Gastroesophageal sphincter (tissue), 4 donors: ENCODE results near the gene STYK1. TPM values are rescaled to one million over a fixed set of nuclear protein-coding genes. Genes with fewer than 3 reads are reported as not detected.

Source experiments
- ATAC-seq: fragments of 150-250 bp; one replicate; pipeline ENCODE4 v1.9.1; 2016; ENCODE audit warnings: mild to moderate bottlenecking, moderate library complexity
- H3K27ac ChIP-seq, 4 donors: fragments of 200-600 bp; sonication (generic) in 3 of 4; 1 replicate in 3 of 4; 2 replicates in 1 of 4; pipeline ENCODE4 v1.5.1; 2016 to 2019
- H3K27me3 ChIP-seq: fragments of 200-600 bp; sonication (generic); one replicate; pipeline ENCODE4 v1.5.1; 2019
- H3K36me3 ChIP-seq, 2 donors: fragments of 200-600 bp; sonication (generic); one replicate each; pipeline ENCODE4 v1.5.1; 2019; ENCODE audit warnings: control low read depth in 1 of 2
- H3K4me1 ChIP-seq, 3 donors: fragments of 200-600 bp; sonication (generic); 1 replicate in 2 of 3; 2 replicates in 1 of 3; pipeline ENCODE4 v1.5.1; 2016 to 2019; ENCODE audit warnings: control low read depth in 2 of 3
- H3K4me3 ChIP-seq, 2 donors: fragments of 200-600 bp; sonication (generic); one replicate each; pipeline ENCODE4 v1.5.1; 2019; ENCODE audit warnings: mild to moderate bottlenecking in 1 of 2, moderate library complexity in 1 of 2
- H3K9me3 ChIP-seq, 3 donors: fragments of 200-600 bp; sonication (generic); one replicate each; pipeline ENCODE4 v1.5.1; 2017 to 2019; ENCODE audit warnings: control low read depth in 2 of 3
- EP300 ChIP-seq: sonication (generic); formaldehyde crosslinking; IDR thresholded peaks from one replicate; pipeline ENCODE4 v1.6.1; 2017; ENCODE audit warnings: antibody characterized with exemption, mild to moderate bottlenecking
- POLR2A ChIP-seq, 2 donors: fragments of 450-650 bp; IDR thresholded peaks; one replicate each; pipeline ENCODE4 v1.6.1; 2017; ENCODE audit warnings: antibody characterized with exemption in 2 of 2, mild to moderate bottlenecking in 2 of 2, moderate library complexity in 1 of 2
- POLR2AphosphoS5 ChIP-seq: sonication (generic); formaldehyde crosslinking; IDR thresholded peaks from one replicate; pipeline ENCODE4 v1.6.1; 2017; ENCODE audit warnings: antibody characterized with exemption
- WGBS, 2 donors: methylation state at CpG; one replicate each; pipeline ENCODE4 v1.1.5; 2018; ENCODE audit warnings: low coverage in 1 of 2; 5-methylcytosine and 5-hydroxymethylcytosine counted together
- total RNA-seq, 4 donors: library from RNA; depleted of rRNA; stranded (reverse); fragments of >200 nt; gene quantifications; one replicate each; pipeline ENCODE4 v1.1.0, GENCODE V29; 2016
- TF ChIP-seq, protein P1 (sequence below), 4 experiments: fragments of 200-600 bp in 2 of 4; fragments of 450-650 bp in 2 of 4; sonication (generic) in 1 of 4; IDR thresholded peaks; one replicate each; pipeline ENCODE4 v1.5.1; 2017 to 2019; ENCODE audit warnings: antibody characterized with exemption in 4 of 4, mild to moderate bottlenecking in 2 of 4, moderate library complexity in 2 of 4

The STYK1 gene
- total RNA-seq, 4 donors from 2014 or later, result 0.40 to 0.77 (median 0.62) TPM; not detected in 1

DNA sequence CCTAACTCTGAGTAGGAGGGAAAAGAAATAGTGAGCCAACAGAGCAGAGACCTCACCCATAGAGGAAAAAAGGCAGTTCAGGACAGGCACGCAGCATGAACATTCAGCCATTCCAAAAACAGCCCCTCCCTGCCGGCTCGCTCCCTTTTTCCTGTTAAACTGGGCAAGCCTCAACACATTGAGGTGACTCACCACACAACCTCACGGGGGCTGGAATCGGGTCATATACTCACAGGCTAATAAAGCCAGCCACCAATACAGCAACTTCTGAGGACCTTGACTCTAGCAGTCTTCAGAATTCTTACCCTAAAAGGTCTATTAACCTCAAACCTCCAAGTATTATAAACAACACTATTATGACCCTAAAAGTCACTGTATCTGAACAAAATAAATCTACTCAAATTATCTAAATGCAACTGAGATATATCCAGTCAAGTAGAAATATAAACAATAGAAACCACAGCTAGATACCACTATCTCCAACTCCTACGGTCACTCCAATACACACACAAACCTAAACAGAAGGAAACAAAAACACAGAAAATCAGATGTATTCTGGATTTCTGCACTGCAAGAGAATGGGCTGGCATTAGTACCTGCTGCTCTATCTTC, 43.0 kb upstream of the STYK1 start:
- H3K9me3 ChIP-seq, result no peaks in the 10 kb centered on the region
- ATAC-seq, result peak; percentile 92
- H3K27me3 ChIP-seq, result no peaks in the 10 kb centered on the region
- H3K36me3 ChIP-seq, result peaks cover 0 to 44% of the 10 kb centered on the region in 2 donors
- no peak overlapping the region for H3K4me3 ChIP-seq
- peak overlapping the region; percentile 65 to 99 (median 86) for H3K27ac ChIP-seq
- H3K4me1 ChIP-seq, result peaks cover 4 to 61% (median 33%) of the 10 kb centered on the region in 3 donors
- 10 to 12% methylated on average over 6 of the region's 6 CpGs for WGBS, 2 donors
- TF ChIP-seq POLR2AphosphoS5 (peak; percentile 87), EP300 (no peak), POLR2A (IDR thresholded peaks at IDR 0.05) (no peak)

- ATAC-seq, result no peak
- H3K36me3 ChIP-seq, result peaks cover 0 to 49% of the 10 kb centered on the region in 2 donors
- 30 to 40% methylated on average over 1 to 4 of the region's 4 CpGs for WGBS, 2 donors
Observed at GRCh38 chr12:10716277-10716676, 42.4 kb upstream of the STYK1 start.

GRCh38 chr12:10715491-10715890, 41.6 kb upstream of the STYK1 start:
- Histone ChIP-seq H3K27me3 (no peaks in the 10 kb centered on the region), H3K4me1 (peaks cover 4 to 53% (median 29%) of the 10 kb centered on the region in 3 donors), H3K4me3 (no peak overlapping the region), H3K9me3 (no peaks in the 10 kb centered on the region), H3K27ac (no peak overlapping the region), H3K36me3 (peaks cover under 1 to 55% of the 10 kb centered on the region in 2 donors)
- WGBS, 2 donors, result 92 to 100% methylated on average over 5 to 6 of the region's 6 CpGs
- TF ChIP-seq, protein P1, sequence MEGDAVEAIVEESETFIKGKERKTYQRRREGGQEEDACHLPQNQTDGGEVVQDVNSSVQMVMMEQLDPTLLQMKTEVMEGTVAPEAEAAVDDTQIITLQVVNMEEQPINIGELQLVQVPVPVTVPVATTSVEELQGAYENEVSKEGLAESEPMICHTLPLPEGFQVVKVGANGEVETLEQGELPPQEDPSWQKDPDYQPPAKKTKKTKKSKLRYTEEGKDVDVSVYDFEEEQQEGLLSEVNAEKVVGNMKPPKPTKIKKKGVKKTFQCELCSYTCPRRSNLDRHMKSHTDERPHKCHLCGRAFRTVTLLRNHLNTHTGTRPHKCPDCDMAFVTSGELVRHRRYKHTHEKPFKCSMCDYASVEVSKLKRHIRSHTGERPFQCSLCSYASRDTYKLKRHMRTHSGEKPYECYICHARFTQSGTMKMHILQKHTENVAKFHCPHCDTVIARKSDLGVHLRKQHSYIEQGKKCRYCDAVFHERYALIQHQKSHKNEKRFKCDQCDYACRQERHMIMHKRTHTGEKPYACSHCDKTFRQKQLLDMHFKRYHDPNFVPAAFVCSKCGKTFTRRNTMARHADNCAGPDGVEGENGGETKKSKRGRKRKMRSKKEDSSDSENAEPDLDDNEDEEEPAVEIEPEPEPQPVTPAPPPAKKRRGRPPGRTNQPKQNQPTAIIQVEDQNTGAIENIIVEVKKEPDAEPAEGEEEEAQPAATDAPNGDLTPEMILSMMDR (IDR thresholded peaks at IDR 0.05), result no peak
- no peak for ATAC-seq

More at GRCh38 chr12:10716277-10716676, 42.4 kb upstream of the STYK1 start:
- TF ChIP-seq, protein P1 (IDR thresholded peaks at IDR 0.05), result no peak
- TF ChIP-seq EP300, result no peak
- TF ChIP-seq POLR2AphosphoS5, result no peak
- TF ChIP-seq POLR2A (IDR thresholded peaks at IDR 0.05), result no peak
- H3K4me1 ChIP-seq, result peaks cover 4 to 60% (median 33%) of the 10 kb centered on the region in 3 donors
- no peaks in the 10 kb centered on the region for H3K27me3 ChIP-seq
- no peak overlapping the region for H3K4me3 ChIP-seq
- peak overlapping the region; percentile 65 to 99 (median 86) for H3K27ac ChIP-seq
- no peaks in the 10 kb centered on the region for H3K9me3 ChIP-seq

- WGBS, 2 donors, result 94% methylated on average over 16 of the region's 16 CpGs; no CpG with 5 or more reads in 1 of the 2 donors
- no peak overlapping the region for H3K27ac ChIP-seq
- no peaks in the 10 kb centered on the region for H3K9me3 ChIP-seq
- TF ChIP-seq, protein P1 (IDR thresholded peaks at IDR 0.05), result no peak
- TF ChIP-seq EP300 (no peak), POLR2A (IDR thresholded peaks at IDR 0.05) (no peak), POLR2AphosphoS5 (no peak)
- no peaks in the 10 kb centered on the region for H3K27me3 ChIP-seq
- ATAC-seq, result no peak
- peaks cover 11 to 95% of the 10 kb centered on the region in 2 donors for H3K36me3 ChIP-seq
- H3K4me3 ChIP-seq, result no peak overlapping the region
- H3K4me1 ChIP-seq, result peaks cover 7 to 19% (median 7%) of the 10 kb centered on the region in 3 donors
Observed at GRCh38 chr12:10709808-10710207, 36.0 kb upstream of the STYK1 start.

DNA sequence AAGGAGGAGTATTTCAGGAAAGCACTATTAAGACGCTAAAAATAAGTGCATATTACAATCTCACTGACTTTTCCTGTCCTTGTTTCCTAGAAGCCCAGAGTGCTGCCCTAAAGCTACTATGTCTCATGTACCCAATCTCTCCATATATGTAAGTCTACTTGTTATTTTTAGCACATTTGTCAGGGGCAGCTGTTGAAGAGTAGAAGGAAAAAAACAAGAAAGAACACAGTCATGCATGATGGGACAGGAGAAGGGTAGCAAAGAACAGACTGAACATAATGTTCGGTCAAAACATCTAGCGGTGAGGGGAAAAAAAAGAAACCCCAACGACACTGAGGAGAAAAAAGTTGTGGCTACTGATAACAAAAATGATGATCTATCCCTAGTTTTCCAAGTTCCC, 35.0 kb upstream of the STYK1 start:
- WGBS, 2 donors, result 79 to 94% methylated on average over 2 to 4 of the region's 4 CpGs
- Histone ChIP-seq H3K9me3 (no peaks in the 10 kb centered on the region), H3K36me3 (peaks cover 13 to 95% of the 10 kb centered on the region in 2 donors), H3K27ac (no peak overlapping the region), H3K4me1 (peaks cover 7 to 19% (median 7%) of the 10 kb centered on the region in 3 donors), H3K27me3 (no peaks in the 10 kb centered on the region), H3K4me3 (no peak overlapping the region)
- TF ChIP-seq EP300, result no peak
- no peak for TF ChIP-seq POLR2AphosphoS5
- TF ChIP-seq, protein P1 (IDR thresholded peaks at IDR 0.05), result no peak
- TF ChIP-seq POLR2A (IDR thresholded peaks at IDR 0.05), result no peak
- ATAC-seq, result no peak
